Right atrium auricular region (tissue), 2 donors: ENCODE results near the gene SCYGR3. TPM values are rescaled to one million over a fixed set of nuclear protein-coding genes. Genes with fewer than 3 reads are reported as not detected.

Source experiments
- DNase-seq: peaks from one replicate; pipeline ENCODE4 v3.0.0-alpha.2; 2019; ENCODE audit warnings: low spot score
- H3K27ac ChIP-seq, 2 donors: fragments of 200-600 bp; sonication (generic); 1 replicate in 1 of 2; 2 replicates in 1 of 2; pipeline ENCODE4 v1.5.1; 2016 to 2019
- H3K27me3 ChIP-seq, 2 donors: fragments of 200-600 bp; sonication (generic); one replicate each; pipeline versions ENCODE4 v1.5.1 to v1.6.0; 2017 to 2019
- H3K36me3 ChIP-seq: fragments of 200-600 bp; sonication (generic); one replicate; pipeline ENCODE4 v1.5.1; 2016
- H3K4me1 ChIP-seq, 2 donors: fragments of 200-600 bp; sonication (generic); one replicate each; pipeline versions ENCODE4 v1.5.1 to v1.6.0; 2017 to 2019
- H3K4me3 ChIP-seq, 2 donors: fragments of 200-600 bp; sonication (generic); 1 replicate in 1 of 2; 2 replicates in 1 of 2; pipeline ENCODE4 v1.5.1; 2017 to 2019; ENCODE audit warnings: mild to moderate bottlenecking in 1 of 2, moderate library complexity in 1 of 2
- H3K9me3 ChIP-seq, 2 donors: fragments of 200-600 bp; sonication (generic); one replicate each; pipeline ENCODE4 v1.5.1; 2019
- total RNA-seq, 2 donors: library from RNA; depleted of rRNA; stranded (reverse); fragments of >200 nt; gene quantifications; one replicate each; pipeline ENCODE4 v1.1.0, GENCODE V29; 2016
- TF ChIP-seq, protein P1 (sequence below), 2 donors: fragments of 200-600 bp; sonication (generic); IDR thresholded peaks; one replicate each; pipeline ENCODE4 v1.5.1; 2019; ENCODE audit warnings: antibody characterized with exemption in 2 of 2

The SCYGR3 gene, protein sequence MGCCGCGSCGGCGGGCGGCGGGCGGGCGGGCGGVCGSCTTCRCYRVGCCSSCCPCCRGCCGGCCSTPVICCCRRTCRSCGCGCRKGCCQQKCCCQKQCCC
- not detected for total RNA-seq

DNA sequence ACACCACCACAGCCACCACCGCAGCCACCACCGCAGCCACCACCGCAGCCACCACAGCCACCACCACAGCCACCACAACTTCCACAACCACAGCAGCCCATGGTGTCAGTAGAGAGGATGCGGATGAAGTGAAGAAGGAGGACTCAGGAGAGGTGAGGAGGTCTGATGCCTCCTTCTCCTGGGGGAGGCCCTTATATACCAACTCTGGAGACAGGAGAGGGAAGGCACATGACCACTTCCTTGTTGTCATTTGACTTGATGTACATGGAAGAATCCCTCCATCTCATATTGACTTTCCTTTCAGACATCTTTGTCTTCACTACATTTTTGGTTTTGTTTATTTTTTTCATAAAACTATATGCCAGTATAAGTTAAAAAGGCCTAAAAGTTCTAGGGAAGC lies at the start of gene SCYGR3:
Gene SCYGR3 (minus strand): TSS at position 101 of the 400 bp plus-strand sequence. CDS start 0 bp downstream, at position 101.
- H3K4me3 ChIP-seq = no peak within 1 kb of the TSS
- TF ChIP-seq, protein P1, sequence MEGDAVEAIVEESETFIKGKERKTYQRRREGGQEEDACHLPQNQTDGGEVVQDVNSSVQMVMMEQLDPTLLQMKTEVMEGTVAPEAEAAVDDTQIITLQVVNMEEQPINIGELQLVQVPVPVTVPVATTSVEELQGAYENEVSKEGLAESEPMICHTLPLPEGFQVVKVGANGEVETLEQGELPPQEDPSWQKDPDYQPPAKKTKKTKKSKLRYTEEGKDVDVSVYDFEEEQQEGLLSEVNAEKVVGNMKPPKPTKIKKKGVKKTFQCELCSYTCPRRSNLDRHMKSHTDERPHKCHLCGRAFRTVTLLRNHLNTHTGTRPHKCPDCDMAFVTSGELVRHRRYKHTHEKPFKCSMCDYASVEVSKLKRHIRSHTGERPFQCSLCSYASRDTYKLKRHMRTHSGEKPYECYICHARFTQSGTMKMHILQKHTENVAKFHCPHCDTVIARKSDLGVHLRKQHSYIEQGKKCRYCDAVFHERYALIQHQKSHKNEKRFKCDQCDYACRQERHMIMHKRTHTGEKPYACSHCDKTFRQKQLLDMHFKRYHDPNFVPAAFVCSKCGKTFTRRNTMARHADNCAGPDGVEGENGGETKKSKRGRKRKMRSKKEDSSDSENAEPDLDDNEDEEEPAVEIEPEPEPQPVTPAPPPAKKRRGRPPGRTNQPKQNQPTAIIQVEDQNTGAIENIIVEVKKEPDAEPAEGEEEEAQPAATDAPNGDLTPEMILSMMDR (IDR thresholded peaks at IDR 0.05) = no peak
- no peaks in the 10 kb centered on the region for H3K36me3 ChIP-seq
- no peak for DNase-seq
- H3K27ac ChIP-seq = no peak within 1 kb of the TSS
- no peaks in the 10 kb centered on the region for H3K4me1 ChIP-seq
- no peaks in the 10 kb centered on the region for H3K27me3 ChIP-seq
- H3K9me3 ChIP-seq = no peaks in the 10 kb centered on the region

DNA sequence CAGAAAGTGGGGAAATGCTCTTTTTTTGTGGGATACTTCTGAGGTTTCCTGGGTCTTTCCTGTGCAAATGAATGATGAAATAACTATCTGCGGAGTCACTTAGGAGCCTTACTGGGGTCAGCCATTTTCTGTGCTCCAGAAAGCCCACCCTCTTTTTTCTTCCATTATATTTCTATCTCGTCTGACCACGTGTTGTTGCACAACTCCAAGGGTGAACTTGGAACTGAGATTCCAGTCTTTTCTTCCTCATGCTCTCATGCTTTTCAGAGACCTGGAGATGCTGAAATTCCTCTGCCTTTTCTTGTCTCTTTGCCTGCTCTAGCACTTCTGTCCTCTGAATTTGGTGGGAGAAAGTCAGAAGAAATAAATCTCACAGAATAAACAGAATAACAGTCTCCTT lies 47.2 kb upstream of the SCYGR3 start:
- H3K27ac ChIP-seq = no peak overlapping the region

DNA sequence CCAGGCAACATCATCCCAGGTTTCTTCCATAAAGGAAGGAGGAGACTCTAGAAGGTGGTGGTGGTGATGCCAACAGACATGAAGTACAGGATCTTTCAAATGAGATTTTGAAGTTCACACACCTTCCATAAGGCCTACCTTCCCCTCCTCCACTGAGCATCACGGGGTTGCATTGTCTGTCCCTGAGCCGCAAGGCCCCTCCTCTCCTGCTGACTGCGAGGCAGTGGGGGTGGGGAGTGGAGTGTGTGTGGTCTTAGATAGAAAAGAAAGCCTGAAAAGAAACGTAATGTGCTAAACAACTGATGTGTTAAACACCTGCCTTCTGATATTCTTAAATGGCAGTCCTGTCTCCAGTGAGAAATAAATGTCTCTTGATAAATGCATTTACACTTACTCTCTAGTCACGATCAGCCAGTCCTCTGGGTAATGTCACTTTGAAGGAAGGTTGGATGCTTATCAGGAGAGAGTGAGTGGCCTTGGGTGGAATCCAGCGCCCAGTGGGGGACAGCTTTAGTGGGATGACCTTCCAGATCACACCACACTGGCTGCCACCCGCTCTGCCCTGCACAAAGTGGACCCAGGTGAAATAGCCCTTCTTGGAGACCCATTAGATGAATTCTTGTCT lies 46.5 kb upstream of the SCYGR3 start:
- H3K9me3 ChIP-seq = no peaks in the 10 kb centered on the region
- no peaks in the 10 kb centered on the region for H3K36me3 ChIP-seq
- H3K27me3 ChIP-seq = no peaks in the 10 kb centered on the region
- H3K4me1 ChIP-seq = no peaks in the 10 kb centered on the region
- TF ChIP-seq, protein P1 (IDR thresholded peaks at IDR 0.05) = no peak
- no peak for DNase-seq
- H3K4me3 ChIP-seq = no peak overlapping the region
- no peak overlapping the region for H3K27ac ChIP-seq

More for the DNA sequence above, 47.2 kb upstream of the SCYGR3 start:
- Histone ChIP-seq H3K36me3 (no peaks in the 10 kb centered on the region), H3K4me1 (no peaks in the 10 kb centered on the region), H3K4me3 (no peak overlapping the region), H3K27me3 (no peaks in the 10 kb centered on the region), H3K9me3 (no peaks in the 10 kb centered on the region)
- no peak for DNase-seq
- TF ChIP-seq, protein P1 (IDR thresholded peaks at IDR 0.05) = no peak

DNA sequence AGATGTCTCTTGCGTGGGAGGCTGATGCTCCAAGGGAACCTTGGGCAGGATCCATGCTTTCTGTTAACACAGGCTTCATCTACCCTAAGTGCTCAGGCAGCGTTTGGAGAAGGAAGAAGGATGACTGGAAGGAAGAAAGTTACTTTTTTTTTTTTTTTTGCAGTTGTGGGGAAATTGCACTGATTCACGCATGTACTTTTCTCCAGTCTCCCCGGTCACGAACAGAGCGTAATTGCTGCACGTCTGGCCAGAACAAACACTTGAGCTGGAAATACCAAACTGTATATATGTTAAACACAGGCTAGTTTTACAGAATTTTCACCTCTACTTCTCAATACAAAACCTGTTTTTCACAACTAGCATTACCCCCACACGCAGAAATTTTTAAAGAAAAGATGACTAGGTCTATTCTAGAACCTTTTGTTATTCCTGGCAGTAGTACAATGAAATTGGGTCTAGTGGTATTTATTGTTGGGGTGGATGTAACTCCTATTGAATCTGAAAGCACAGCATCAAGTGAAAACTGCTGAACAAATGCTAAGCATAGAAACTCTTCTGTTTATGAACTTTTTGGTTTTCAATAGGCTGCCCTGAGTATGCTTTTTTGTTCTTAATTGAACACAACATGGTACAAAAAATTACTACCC lies 42.7 kb upstream of the SCYGR3 start:
- no peak overlapping the region for H3K4me3 ChIP-seq
- DNase-seq = no peak
- TF ChIP-seq, protein P1 (IDR thresholded peaks at IDR 0.05) = no peak
- H3K4me1 ChIP-seq = no peaks in the 10 kb centered on the region
- H3K36me3 ChIP-seq = no peaks in the 10 kb centered on the region
- H3K9me3 ChIP-seq = no peaks in the 10 kb centered on the region
- H3K27ac ChIP-seq = no peak overlapping the region
- H3K27me3 ChIP-seq = no peaks in the 10 kb centered on the region

DNA sequence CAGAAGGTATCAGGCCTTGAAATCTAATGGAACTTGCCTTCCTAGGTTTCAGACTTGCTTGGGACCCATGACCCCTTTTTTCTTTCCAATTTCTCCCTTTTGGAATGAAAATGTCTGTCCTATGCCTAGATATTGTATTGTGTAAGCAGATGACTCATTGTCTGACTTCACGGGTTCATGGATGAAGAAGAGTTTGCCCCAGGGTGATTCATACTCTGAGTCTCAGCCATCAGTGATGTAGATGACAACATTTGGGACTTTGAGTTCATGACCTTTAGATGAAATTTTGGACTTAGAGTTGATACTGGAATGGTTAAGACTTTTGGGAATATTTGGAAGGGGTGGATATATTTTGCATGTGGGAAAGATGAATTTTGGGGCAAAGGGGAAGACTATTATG lies 40.8 kb upstream of the SCYGR3 start:
- H3K27me3 ChIP-seq = no peaks in the 10 kb centered on the region
- no peaks in the 10 kb centered on the region for H3K4me1 ChIP-seq
- H3K9me3 ChIP-seq = no peaks in the 10 kb centered on the region
- DNase-seq = no peak
- H3K4me3 ChIP-seq = no peak overlapping the region
- no peak overlapping the region for H3K27ac ChIP-seq
- no peaks in the 10 kb centered on the region for H3K36me3 ChIP-seq
- TF ChIP-seq, protein P1 (IDR thresholded peaks at IDR 0.05) = no peak
